GM21717 (cell line): ENCODE results near the gene CPA3.

Experiments used
- ATAC-seq: cut with Tn5 transposase; IDR thresholded peaks from one replicate; pipeline ENCODE4 v1.9.1; 2021; ENCODE audit warnings: mild to moderate bottlenecking, moderate library complexity; ENCODE audit not compliant: unreplicated experiment

Gene CPA3

GRCh38 chr3:148865049-148865448, at the start of gene CPA3:
Gene CPA3, plus strand, starts transcription at chr3:148865296. Its CDS starts 12 bp downstream, at chr3:148865308.
- ATAC-seq = no peak

- no peak for ATAC-seq
Observed at GRCh38 chr3:148815316-148816110, 49.6 kb upstream of the CPA3 start.

- no peak for ATAC-seq
Observed at GRCh38 chr3:148816427-148816826, 48.7 kb upstream of the CPA3 start.

- ATAC-seq = no peak
Observed at GRCh38 chr3:148816981-148817525, 48.0 kb upstream of the CPA3 start.

- no peak for ATAC-seq
Observed at GRCh38 chr3:148820361-148821245, 44.5 kb upstream of the CPA3 start.

GRCh38 chr3:148823026-148823425, 42.1 kb upstream of the CPA3 start:
- ATAC-seq = no peak

- no peak for ATAC-seq
Observed at GRCh38 chr3:148825476-148825875, 39.6 kb upstream of the CPA3 start.

- ATAC-seq = no peak
Observed at GRCh38 chr3:148827585-148827984, 37.5 kb upstream of the CPA3 start, which contains the start of gene CPB1. Gene CPB1, plus strand, starts transcription at chr3:148827811. Its CDS starts 13 bp downstream, at chr3:148827824.

GRCh38 chr3:148828136-148828690, 36.9 kb upstream of the CPA3 start:
- no peak for ATAC-seq

GRCh38 chr3:148829926-148830325, 35.2 kb upstream of the CPA3 start:
- no peak for ATAC-seq

- no peak for ATAC-seq
Observed at GRCh38 chr3:148833223-148833622, 31.9 kb upstream of the CPA3 start.

GRCh38 chr3:148839805-148840204, 25.3 kb upstream of the CPA3 start:
- peak; percentile 73 for ATAC-seq

GRCh38 chr3:148840451-148840850, 24.6 kb upstream of the CPA3 start:
- ATAC-seq = no peak

- no peak for ATAC-seq
Observed at GRCh38 chr3:148845756-148846395, 19.2 kb upstream of the CPA3 start.

- ATAC-seq = no peak
Observed at GRCh38 chr3:148847351-148847750, 17.7 kb upstream of the CPA3 start.

GRCh38 chr3:148848410-148848809, 16.7 kb upstream of the CPA3 start:
- ATAC-seq = no peak

GRCh38 chr3:148852271-148852992, 12.7 kb upstream of the CPA3 start:
- no peak for ATAC-seq

GRCh38 chr3:148853076-148853475, 12.0 kb upstream of the CPA3 start:
- no peak for ATAC-seq

- no peak for ATAC-seq
Observed at GRCh38 chr3:148854061-148854460, 11.0 kb upstream of the CPA3 start.

GRCh38 chr3:148856384-148856783, 8.7 kb upstream of the CPA3 start:
- ATAC-seq = no peak
